Measurements from ENCODE around the gene PAQR8. TPM values are rescaled to one million over a fixed set of nuclear protein-coding genes. Genes with fewer than 3 reads are reported as not detected.

The PAQR8 gene
- total and polyA plus RNA-seq, 4 experiments from 2014 or later, result 14.5 to 40.9 (median 33.3) TPM

DNA sequence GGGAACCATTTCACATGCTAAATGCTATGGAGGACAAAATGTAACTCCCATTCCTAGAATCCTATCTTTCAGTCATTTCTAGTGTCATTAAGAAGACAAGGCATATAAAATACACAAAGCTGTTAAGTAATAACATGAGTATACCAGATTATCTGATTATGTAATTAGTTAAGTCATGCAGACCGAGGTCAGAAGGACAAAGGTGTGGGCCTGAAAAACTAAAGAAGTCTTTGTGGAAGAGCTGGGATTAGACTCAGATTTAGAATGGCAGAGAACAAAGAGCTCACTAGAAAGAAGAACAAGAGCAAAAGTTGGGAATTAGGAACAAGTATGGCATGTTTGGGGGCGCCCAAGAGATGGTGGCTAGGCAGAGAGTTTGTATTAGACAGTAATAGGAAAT lies 95.1 kb downstream of the PAQR8 start:
- H3K27me3 ChIP-seq (ENCODE audit: insufficient read depth, low read length), result no peaks in the 10 kb centered on the region
- no peaks in the 10 kb centered on the region for H3K36me3 ChIP-seq (ENCODE audit: insufficient read depth, low read length)
- H3K4me1 ChIP-seq (ENCODE audit: insufficient read depth, low read length), result no peaks in the 10 kb centered on the region
- H3K27ac ChIP-seq (ENCODE audit: low read depth, low read length), result no peak overlapping the region
- peaks cover 0 to 20% of the 10 kb centered on the region in 2 donors for H3K36me3 Mint-ChIP-seq
- ChIA-PET CTCF (ENCODE audit: partially characterized antibody) (interaction anchor here (1.2 kb wide), 1 partner anchor 11 kb away, joined by 3 read pairs; no protein-coding TSS in a partner anchor), POLR2A (ENCODE audit: partially characterized antibody) (interaction anchor here (0.6 kb wide), 1 partner anchor 1268 kb away, joined by 4 read pairs; no protein-coding TSS in a partner anchor)
- intact Hi-C loops (cut with micrococcal nuclease), result no loop called here
- no peak overlapping the region for H3K4me3 Mint-ChIP-seq
- no peaks in the 10 kb centered on the region for H3K4me1 Mint-ChIP-seq
- H3K9me3 Mint-ChIP-seq, result peaks cover 0 to 6% (median 4%) of the 10 kb centered on the region in 8 donors
- no peak for DNase-seq
- H3K27me3 Mint-ChIP-seq, result no peaks in the 10 kb centered on the region
- H3K4me3 ChIP-seq (ENCODE audit: low read length in 2 of 2), result no peak overlapping the region
- no peak overlapping the region for H3K27ac Mint-ChIP-seq
- no peaks in the 10 kb centered on the region for H3K9me3 ChIP-seq (ENCODE audit: control insufficient read depth in 1 of 2, low read length in 2 of 2)

Other genes starting within 250 kb of the PAQR8 start
- gene IL17A, start 175.8 kb upstream of the PAQR8 start, total RNA-seq, result not detected
- under 1 TPM; 0.13 to 0.16 TPM for gene IL17A, start 175.8 kb upstream of the PAQR8 start, polyA plus RNA-seq
- not detected for gene IL17F, start 117.7 kb upstream of the PAQR8 start, total RNA-seq
- gene IL17F, start 117.7 kb upstream of the PAQR8 start, polyA plus RNA-seq, result not detected
- gene MCM3, start 77.4 kb upstream of the PAQR8 start, total RNA-seq, result 10 to 100 TPM; 48.6 to 54.2 TPM
- 10 to 100 TPM; 46.2 to 58.1 TPM for gene MCM3, start 77.4 kb upstream of the PAQR8 start, polyA plus RNA-seq
- 10 to 100 TPM in 1 of 2 experiments, 1 to 10 TPM in 1; 6.4 to 10.4 TPM for gene EFHC1, start 58.2 kb downstream of the PAQR8 start, total RNA-seq
- 1 to 10 TPM; 1.5 to 1.8 TPM for gene EFHC1, start 58.2 kb downstream of the PAQR8 start, polyA plus RNA-seq
- 10 to 100 TPM; 10.7 to 11.3 TPM for gene TRAM2, start 214.9 kb downstream of the PAQR8 start, total RNA-seq
- 1 to 10 TPM; 2.7 to 4.3 TPM for gene TRAM2, start 214.9 kb downstream of the PAQR8 start, polyA plus RNA-seq

Measured in CD4-positive, alpha-beta memory T cell (primary cell).